Activated T-helper 1 cell treated with anti-CD3 and anti-CD28 coated beads, Interleukin-2, amount 50 U/mL, for 16 hours (primary cell): ENCODE data around the gene KIF6.
"Not testable (repeated sequence)": the region's sequence is repeated elsewhere in the genome, so short reads cannot be mapped to it uniquely, and the experiment has no call there.

ENCODE experiments used
- DNase-seq, 2 donors: peaks; one replicate each; pipeline ENCODE4 v3.0.0-alpha.2; 2020; ENCODE audit warnings: low read depth in 1 of 2, low spot score in 1 of 2

KIF6 gene

GRCh38 chr6:39509831-39510230 is 215.4 kb downstream of the KIF6 start:
- not testable (repeated sequence) for DNase-seq

- DNase-seq, result no peak
Observed at GRCh38 chr6:39508515-39508914, 216.7 kb downstream of the KIF6 start.

DNA sequence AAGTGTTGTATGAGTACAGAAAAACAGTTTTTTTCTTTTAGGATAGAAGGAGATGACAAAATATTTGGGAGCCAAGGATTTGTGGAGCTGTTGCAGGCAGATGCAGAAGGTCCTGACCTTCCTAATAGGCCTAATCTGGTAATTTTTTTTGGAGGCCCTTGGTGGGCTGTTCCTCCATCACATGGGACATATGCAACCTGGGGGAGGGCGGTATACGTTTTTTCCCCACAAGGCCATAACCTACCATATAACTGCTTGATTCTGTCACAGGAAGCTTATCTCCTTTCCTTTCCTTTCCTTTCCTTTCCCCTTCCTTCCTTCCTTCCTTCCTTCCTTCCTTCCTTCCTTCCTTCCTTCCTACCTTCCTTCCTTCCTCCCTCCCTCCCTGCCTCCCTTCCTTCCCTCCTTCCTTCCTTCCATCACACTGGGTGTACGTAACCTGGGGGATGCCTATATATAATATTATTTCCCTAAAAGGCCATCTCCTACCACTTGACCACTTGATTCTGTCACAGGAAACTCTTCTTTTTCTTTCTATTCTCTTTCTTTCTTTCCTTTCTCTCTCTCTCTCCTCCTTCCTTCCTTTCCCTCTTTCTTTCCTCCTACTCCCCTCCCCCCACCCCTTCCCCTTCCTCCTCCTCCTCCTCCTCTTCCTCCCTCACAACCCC is 217.7 kb downstream of the KIF6 start:
- DNase-seq, result no peak

DNA sequence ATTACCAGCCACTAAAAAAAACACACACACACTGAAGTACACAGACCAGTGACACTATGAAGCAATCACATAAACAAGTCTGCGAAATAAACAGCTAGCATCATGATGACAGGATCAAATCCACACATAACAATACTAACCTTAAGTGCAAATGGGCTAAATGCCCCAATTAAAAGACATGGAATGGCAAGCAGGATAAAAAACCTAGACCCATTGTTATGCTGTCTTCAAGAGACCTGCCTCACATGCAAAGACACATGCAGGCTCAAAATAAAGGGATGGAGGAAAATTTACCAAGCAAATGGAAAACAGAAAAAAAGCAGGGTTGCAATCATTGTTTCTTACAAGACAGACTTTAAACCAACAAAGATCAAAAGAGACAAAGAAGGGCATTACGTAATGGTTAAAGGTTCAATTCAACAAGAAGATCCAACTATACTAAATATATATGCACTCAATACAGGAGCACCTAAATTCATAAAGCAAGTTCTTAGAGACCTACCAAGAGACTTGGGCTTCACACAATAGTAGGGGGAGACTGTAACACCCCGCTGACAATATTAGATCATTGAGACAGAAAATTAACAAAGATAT is 222.7 kb downstream of the KIF6 start:
- DNase-seq, result not testable (repeated sequence)

DNA sequence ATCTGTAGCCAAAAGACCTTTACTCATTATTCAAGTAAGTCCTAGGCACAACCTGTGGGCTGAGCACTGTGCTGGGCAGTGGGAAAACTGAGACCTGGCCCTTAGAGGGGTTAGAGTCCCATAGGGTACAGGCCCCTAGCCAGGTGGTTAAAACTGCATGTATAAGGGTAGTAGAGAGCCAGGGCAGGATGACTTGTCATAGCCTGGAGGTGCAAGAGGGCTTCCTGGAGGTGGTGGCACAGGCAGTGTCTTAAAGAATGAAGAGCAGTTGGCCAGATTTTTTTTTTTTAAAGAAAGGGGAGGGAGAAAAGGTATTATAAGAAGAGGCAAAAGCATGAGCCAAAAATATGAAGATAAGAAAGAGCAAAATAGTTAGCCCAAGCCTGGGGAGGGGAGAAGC is 226.2 kb downstream of the KIF6 start:
- no peak for DNase-seq

DNA sequence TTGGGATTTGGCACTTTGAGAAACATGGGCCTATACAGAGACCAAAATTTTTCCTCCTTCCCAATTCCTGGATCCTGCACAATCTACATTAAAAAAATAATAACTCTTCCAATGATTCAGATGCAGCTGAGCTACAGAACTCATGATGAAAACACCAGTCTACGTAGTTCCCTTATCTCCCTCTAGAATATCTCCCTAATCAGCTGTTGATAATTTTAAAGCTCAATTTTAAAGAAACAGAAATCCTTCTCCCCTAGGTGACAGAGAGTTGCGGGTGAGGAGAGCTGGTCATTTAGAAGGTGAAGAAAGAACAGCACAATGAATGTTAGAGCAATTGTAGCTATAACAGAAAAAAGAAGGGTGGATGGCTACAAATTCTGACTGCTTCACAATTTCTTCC is 227.1 kb downstream of the KIF6 start:
- no peak for DNase-seq

DNA sequence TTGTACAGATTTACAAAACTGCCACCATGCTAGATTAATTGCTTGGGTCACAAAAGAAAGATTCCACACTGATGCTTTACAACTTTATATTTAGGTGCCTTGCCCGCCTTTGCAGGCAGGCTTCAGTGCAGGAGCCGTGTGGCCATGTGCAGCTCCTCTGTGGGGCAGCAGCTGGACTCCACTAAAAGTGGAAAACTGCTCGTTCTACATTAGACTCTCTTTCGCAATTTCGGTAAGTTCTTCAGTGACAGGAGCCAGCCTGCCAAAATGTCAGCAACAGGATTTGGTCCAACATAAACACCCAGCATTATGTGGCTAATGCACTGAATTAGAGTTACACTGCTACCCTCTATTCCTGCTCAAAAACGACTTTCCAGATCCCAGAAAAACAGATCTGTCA is 228.3 kb downstream of the KIF6 start:
- no peak for DNase-seq

DNA sequence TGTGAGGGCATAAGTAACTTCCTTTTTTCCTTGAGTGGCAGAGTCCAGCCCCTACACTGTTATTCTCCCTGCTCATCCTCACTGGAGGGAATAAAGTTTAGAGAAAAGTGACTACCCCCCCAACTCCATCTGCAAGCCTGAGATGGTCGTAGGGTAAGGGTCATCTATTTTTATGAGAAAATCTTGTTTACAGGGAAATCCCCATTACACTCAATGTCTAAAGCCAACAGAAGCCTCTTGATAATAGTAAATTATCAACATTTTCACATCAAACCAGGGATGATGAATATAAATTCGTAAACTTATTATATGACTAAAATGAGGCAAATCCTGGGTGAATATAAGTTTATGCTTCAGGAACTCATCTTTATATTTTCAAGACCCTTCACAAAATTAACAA is 228.8 kb downstream of the KIF6 start:
- no peak for DNase-seq

- no peak for DNase-seq
Observed at GRCh38 chr6:39495640-39496039, 229.6 kb downstream of the KIF6 start.

GRCh38 chr6:39494998-39495397 is 230.2 kb downstream of the KIF6 start:
- no peak for DNase-seq

- no peak for DNase-seq
Observed at GRCh38 chr6:39493777-39494176, 231.4 kb downstream of the KIF6 start.

DNA sequence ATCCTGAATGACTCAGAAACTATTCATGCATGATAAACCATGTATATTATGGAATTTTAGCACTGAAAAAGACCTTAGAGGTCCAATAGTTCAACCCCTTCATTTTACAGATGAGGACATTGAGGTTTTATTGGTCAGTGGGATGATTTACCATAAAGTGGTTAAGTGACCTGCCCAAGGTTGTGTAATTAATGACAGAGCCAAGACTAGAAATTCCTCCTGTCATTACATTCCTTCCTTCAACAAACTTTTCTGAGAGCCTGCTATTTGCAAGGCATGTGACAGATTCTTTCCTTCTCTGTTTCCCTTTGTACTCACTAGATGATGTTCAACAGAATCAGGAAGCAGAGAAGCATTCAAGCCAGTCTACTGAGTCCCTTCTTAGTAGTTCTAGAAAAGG is 232.0 kb downstream of the KIF6 start:
- no peak for DNase-seq

DNA sequence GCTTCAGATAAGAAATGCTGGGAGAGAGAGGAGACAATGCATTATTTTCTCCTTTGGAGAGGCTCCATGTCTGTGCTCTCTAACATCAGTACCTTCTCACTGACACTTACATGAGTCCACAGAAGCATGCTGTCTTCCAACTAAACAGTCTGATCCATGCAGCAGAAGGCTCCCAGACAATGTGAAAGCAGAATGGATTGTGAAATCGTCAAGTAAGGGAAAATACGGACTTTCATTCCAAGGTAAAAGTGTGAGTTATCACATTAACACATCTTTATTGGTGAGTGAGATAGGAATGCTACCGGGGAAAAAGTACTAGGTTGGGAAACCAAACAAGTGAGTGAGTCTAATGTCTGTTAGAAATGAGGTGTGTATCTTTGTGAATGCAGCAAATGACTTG is 235.1 kb downstream of the KIF6 start:
- DNase-seq, result no peak

DNA sequence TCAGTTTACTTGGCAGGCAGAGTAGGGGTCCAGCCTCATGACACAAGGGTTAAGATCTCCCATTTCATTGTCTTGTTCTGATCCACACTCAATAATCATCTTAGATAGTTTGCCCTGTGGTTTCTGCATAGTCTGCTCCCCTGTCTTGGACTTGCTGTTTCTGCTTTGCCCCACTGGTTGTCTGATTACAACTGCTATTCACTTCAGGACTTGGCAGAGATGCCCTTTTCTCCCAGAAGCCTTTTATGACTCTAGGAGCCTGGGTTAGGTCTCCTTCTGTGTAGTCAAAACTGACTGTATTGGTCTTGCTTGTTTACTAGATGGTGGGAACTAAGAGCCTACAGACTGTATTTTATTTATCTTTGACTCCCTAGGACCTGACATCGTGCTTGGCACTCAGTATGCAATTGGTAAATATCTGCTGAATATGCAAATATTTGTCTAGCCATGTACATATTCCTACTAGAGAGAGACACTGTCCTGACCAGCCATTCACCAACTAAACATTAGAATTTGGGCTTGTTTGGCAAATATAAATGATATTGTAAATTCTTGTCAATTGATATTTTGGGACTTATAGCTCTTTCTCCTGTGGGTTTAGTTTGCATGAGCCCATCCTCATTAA is 236.8 kb downstream of the KIF6 start:
- DNase-seq, result no peak

- no peak for DNase-seq
Observed at GRCh38 chr6:39484276-39484675, 240.9 kb downstream of the KIF6 start.

DNA sequence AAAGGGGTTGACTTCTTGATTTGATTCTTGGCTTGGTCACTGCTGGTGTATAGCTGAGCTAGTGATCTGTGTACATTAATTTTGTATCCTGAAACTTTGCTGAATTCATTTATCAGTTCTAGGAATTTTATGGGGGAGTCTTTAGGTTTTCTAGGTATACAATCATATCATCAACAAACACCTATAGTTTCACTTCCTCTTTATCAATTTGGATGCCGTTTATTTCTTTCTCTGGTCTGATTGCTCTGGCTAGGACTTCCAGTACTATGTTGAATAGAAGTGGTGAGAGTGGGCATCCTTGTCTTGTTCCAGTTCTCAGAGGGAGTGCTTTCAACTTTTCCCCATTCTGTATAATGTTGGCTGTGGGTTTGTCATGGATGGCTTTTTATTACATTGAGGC is 245.4 kb downstream of the KIF6 start:
- DNase-seq, result not testable (repeated sequence)

GRCh38 chr6:39476670-39477069 is 248.5 kb downstream of the KIF6 start:
- DNase-seq, result no peak

DNA sequence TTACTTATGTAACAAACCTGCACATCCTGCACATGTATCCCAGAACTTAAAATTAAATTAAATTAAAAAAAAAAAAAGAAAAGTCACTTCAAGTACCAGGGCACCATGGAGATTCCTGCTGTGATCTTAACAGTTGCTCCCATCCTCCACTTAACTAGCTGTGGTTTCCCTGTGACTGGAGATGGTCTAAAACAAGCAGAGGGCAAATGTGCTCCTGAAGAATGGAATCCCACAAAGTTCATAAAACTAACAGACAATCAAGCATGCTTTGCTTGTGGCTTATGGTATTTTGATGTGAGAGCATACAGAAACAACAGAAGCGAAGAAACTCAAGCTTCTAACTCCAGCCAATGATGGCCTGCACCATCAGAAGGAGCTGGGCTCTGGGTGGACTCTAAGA is 249.1 kb downstream of the KIF6 start:
- DNase-seq, result no peak

DNA sequence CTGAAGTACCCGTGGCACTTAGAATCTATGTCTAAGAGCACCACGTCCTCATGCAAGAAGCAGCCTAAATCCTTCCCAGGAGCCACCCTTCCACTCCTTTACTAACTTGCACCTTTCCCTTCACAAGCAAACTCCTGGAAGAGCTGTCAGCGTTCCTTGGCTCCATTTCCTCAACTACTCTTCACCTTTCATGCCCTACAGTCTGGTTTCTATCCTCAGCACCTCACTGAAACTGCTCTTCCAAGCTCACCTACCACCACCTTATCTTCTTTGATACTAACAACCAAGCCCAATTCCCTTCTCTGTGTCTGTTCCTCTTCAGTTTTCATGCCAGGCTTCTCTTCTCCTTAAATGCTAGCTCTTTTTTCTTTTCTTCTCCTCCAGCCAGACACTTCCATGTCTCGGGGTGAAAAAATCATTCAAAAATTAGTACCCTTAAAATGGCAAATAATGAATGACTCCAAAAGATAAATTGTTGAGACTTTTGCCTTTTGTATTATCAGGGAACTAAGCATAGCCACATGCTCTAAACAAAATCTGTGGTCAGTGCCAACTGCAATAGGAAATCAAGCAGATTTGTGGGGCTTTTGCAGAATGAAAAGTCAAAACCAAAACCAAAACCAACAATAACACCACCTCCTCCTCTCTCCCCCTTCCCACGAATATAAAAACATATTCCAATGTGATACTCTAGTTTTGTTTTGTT is 253.1 kb downstream of the KIF6 start:
- DNase-seq, result no peak

GRCh38 chr6:39470506-39470905 is 254.7 kb downstream of the KIF6 start:
- no peak for DNase-seq

- DNase-seq, result no peak
Observed at GRCh38 chr6:39468385-39468784, 256.8 kb downstream of the KIF6 start.

GRCh38 chr6:39466631-39467030 is 258.6 kb downstream of the KIF6 start:
- no peak for DNase-seq
